ENCODE results near the gene DPYSL3. TPM values are rescaled to one million over a fixed set of nuclear protein-coding genes. Genes with fewer than 3 reads are reported as not detected.
A peak's percentile ranks its signal among the peaks of the same experiment; 100 is the strongest.

Gene DPYSL3
- total and polyA plus RNA-seq, 4 donors = 0.35 to 3.6 (median 1.7) TPM

DNA sequence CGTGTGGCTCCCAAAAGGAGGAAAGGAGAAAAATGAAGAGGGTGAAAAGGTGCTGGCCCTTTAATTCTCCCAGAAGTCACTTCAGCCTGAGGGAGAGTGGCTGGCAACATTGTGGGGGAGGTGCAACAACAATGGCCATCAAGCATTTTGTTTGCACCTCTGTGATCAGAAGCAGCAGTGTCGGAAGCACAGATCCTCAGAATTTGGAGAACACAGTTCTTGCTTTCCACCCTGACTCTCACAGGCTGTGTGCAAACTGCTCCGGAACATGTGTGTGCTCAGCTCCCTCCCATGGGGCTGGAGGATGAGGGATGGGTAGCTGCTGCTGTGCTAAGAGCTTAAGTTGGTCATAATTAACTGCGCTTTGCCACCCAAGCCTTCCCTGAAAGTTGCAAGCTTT, 127.1 kb downstream of the DPYSL3 start:
- Histone ChIP-seq H3K9ac (ENCODE audit: low read depth in 1 of 2, low read length in 2 of 2) (no peak overlapping the region), H3K4me1 (ENCODE audit: control insufficient read depth in 4 of 4, insufficient read depth in 4 of 4, low read length in 3 of 4) (no peaks in the 10 kb centered on the region), H3K36me3 (ENCODE audit: control insufficient read depth in 4 of 4, insufficient read depth in 3 of 4, low read depth in 1 of 4, low read length in 3 of 4) (no peaks in the 10 kb centered on the region), H3K9me3 (ENCODE audit: control insufficient read depth in 4 of 4, low read length in 3 of 4) (no peaks in the 10 kb centered on the region), H3K27me3 (ENCODE audit: control insufficient read depth in 4 of 4, insufficient read depth in 4 of 4, low read length in 3 of 4) (no peaks in the 10 kb centered on the region), H3K27ac (ENCODE audit: low read depth in 1 of 2, low read length in 2 of 2) (no peak overlapping the region), H3K4me3 (ENCODE audit: low read depth in 1 of 3, low read length in 3 of 3) (peak overlapping the region in 1 of 3 donors; percentile 14)
- DNase-seq (ENCODE audit: low spot score) = no peak
- no peak for TF ChIP-seq RXRA (IDR thresholded peaks at IDR 0.05)
- TF ChIP-seq HNF4G (IDR thresholded peaks at IDR 0.05) = no peak
- TF ChIP-seq, protein P1, sequence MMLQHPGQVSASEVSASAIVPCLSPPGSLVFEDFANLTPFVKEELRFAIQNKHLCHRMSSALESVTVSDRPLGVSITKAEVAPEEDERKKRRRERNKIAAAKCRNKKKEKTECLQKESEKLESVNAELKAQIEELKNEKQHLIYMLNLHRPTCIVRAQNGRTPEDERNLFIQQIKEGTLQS (IDR thresholded peaks at IDR 0.05) = no peak
- no peak for TF ChIP-seq HNF4A (conservative IDR thresholded peaks at IDR 0.05)
- no peak for TF ChIP-seq SP1 (IDR thresholded peaks at IDR 0.05)
- TF ChIP-seq NR2F2 (IDR thresholded peaks at IDR 0.05) = no peak
- TF ChIP-seq FOXA2 (IDR thresholded peaks at IDR 0.05) = no peak
- TF ChIP-seq GABPA (IDR thresholded peaks at IDR 0.05 in 1 of 2, conservative IDR thresholded peaks at IDR 0.05 in 1 of 2) = no peak
- TF ChIP-seq, protein P2, sequence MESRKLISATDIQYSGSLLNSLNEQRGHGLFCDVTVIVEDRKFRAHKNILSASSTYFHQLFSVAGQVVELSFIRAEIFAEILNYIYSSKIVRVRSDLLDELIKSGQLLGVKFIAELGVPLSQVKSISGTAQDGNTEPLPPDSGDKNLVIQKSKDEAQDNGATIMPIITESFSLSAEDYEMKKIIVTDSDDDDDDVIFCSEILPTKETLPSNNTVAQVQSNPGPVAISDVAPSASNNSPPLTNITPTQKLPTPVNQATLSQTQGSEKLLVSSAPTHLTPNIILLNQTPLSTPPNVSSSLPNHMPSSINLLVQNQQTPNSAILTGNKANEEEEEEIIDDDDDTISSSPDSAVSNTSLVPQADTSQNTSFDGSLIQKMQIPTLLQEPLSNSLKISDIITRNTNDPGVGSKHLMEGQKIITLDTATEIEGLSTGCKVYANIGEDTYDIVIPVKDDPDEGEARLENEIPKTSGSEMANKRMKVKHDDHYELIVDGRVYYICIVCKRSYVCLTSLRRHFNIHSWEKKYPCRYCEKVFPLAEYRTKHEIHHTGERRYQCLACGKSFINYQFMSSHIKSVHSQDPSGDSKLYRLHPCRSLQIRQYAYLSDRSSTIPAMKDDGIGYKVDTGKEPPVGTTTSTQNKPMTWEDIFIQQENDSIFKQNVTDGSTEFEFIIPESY (IDR thresholded peaks at IDR 0.05) = no peak
- TF ChIP-seq, protein P3, sequence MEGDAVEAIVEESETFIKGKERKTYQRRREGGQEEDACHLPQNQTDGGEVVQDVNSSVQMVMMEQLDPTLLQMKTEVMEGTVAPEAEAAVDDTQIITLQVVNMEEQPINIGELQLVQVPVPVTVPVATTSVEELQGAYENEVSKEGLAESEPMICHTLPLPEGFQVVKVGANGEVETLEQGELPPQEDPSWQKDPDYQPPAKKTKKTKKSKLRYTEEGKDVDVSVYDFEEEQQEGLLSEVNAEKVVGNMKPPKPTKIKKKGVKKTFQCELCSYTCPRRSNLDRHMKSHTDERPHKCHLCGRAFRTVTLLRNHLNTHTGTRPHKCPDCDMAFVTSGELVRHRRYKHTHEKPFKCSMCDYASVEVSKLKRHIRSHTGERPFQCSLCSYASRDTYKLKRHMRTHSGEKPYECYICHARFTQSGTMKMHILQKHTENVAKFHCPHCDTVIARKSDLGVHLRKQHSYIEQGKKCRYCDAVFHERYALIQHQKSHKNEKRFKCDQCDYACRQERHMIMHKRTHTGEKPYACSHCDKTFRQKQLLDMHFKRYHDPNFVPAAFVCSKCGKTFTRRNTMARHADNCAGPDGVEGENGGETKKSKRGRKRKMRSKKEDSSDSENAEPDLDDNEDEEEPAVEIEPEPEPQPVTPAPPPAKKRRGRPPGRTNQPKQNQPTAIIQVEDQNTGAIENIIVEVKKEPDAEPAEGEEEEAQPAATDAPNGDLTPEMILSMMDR (IDR thresholded peaks at IDR 0.05; ENCODE audit: low read depth, low read length, missing input control) = no peak
- TF ChIP-seq TAF1 (conservative IDR thresholded peaks at IDR 0.05) = no peak
- 56% methylated on average over 4 of the region's 4 CpGs for WGBS

DNA sequence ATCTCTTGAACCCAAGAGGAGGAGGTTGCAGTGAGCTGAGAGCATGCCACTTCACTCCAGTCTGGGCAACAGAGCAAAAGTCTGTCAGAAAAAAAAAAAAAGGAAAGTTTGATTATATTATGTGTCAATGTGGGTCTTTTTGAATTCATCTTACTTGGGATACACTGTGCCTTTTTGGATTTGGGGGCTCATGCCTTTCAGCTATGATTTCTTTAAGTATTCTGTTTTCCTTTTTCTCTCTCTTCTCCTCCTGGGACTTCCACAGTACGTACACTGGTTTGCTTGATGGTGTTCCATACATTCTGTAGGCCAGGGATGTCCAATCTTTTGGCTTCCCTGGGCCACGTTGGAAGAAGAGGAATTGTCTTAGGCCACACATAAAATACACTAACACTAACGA, 128.3 kb downstream of the DPYSL3 start:
- WGBS = 76% methylated on average over 3 of the region's 3 CpGs
- Histone ChIP-seq H3K27ac (ENCODE audit: low read depth in 1 of 2, low read length in 2 of 2) (no peak overlapping the region), H3K9ac (ENCODE audit: low read depth in 1 of 2, low read length in 2 of 2) (no peak overlapping the region), H3K36me3 (ENCODE audit: control insufficient read depth in 4 of 4, insufficient read depth in 3 of 4, low read depth in 1 of 4, low read length in 3 of 4) (no peaks in the 10 kb centered on the region), H3K9me3 (ENCODE audit: control insufficient read depth in 4 of 4, low read length in 3 of 4) (no peaks in the 10 kb centered on the region), H3K4me1 (ENCODE audit: control insufficient read depth in 4 of 4, insufficient read depth in 4 of 4, low read length in 3 of 4) (no peaks in the 10 kb centered on the region), H3K4me3 (ENCODE audit: low read depth in 1 of 3, low read length in 3 of 3) (no peak overlapping the region), H3K27me3 (ENCODE audit: control insufficient read depth in 4 of 4, insufficient read depth in 4 of 4, low read length in 3 of 4) (no peaks in the 10 kb centered on the region)
- DNase-seq (ENCODE audit: low spot score) = no peak
- TF ChIP-seq, protein P4, sequence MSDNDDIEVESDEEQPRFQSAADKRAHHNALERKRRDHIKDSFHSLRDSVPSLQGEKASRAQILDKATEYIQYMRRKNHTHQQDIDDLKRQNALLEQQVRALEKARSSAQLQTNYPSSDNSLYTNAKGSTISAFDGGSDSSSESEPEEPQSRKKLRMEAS (IDR thresholded peaks at IDR 0.05) = no peak
- TF ChIP-seq TAF1 (conservative IDR thresholded peaks at IDR 0.05) (no peak), JUND (IDR thresholded peaks at IDR 0.05) (no peak), SP1 (IDR thresholded peaks at IDR 0.05) (no peak)
- TF ChIP-seq, protein P3 (IDR thresholded peaks at IDR 0.05; ENCODE audit: low read depth, low read length, missing input control) = no peak

All from liver (tissue), 9 donors.